Measurements from ENCODE around the gene DHRS11. TPM values are rescaled to one million over a fixed set of nuclear protein-coding genes. Genes with fewer than 3 reads are reported as not detected.

Gene DHRS11
- total RNA-seq, 1 experiment from 2014 or later, result 27.9 TPM

DNA sequence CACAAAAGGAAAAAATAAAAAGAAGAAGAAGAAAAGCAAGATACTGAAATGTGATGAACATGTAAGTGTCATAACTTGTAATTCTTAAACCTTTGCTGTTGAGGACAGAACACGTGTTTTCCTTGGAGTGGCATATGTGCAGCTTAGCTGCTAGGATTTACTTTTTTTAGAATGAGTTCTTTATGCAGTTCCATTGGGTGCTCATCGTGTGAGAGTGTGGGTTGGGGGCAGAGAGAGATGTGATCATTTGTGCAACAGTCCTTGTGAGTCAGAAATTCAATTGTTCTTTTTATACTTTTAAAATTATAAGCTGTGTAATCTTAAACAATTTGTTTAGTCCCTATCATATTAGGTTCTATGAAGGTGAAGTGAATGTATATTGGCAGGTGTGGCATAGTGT, 5.5 kb upstream of the DHRS11 start:
- no peak overlapping the region for H3K18ac ChIP-seq (ENCODE audit: insufficient read length, low read depth, low read length)
- no peak overlapping the region for H3K56ac ChIP-seq (ENCODE audit: insufficient read length, low read depth, low read length)
- Mint-ChIP-seq H3K4me1 (peaks cover 4 to 7% of the 10 kb centered on the region in 2 experiments; a peak in 3 of 4 replicates), H3K36me3 (ENCODE audit: insufficient read depth in 1 of 3, low read depth in 3 of 3) (peaks cover 9 to 65% (median 27%) of the 10 kb centered on the region in 3 experiments), H3K27me3 (ENCODE audit: low read depth) (no peaks in the 10 kb centered on the region), H3K9me3 (no peaks in the 10 kb centered on the region), H3K27ac (no peak overlapping the region), H3K4me3 (no peak overlapping the region)
- H2BK5ac ChIP-seq (ENCODE audit: insufficient read length, low read length), result no peak overlapping the region
- no peak overlapping the region for H3K9ac ChIP-seq (ENCODE audit: extremely low read depth, insufficient read length, low read length)
- H3K23me2 ChIP-seq (ENCODE audit: insufficient read length, low read depth, low read length, poor library complexity, severe bottlenecking), result no peaks in the 10 kb centered on the region
- WGBS (ENCODE audit: extremely low coverage, insufficient read length, low lambda C conversion rate), result no CpG with 5 or more reads among the region's 2 CpGs
- no peaks in the 10 kb centered on the region for H3K4me1 ChIP-seq (ENCODE audit: insufficient read depth, low read length)
- H3K27ac ChIP-seq (ENCODE audit: insufficient read length, low read depth, low read length), result no peak overlapping the region
- no peak overlapping the region for H4K91ac ChIP-seq (ENCODE audit: insufficient read length, low read depth, low read length)
- no peaks in the 10 kb centered on the region for H3K9me3 ChIP-seq (ENCODE audit: control insufficient read depth, low read depth, low read length)
- H2BK12ac ChIP-seq (ENCODE audit: insufficient read length, low read depth, low read length), result no peak overlapping the region
- H2BK20ac ChIP-seq (ENCODE audit: low read depth, low read length, poor library complexity, severe bottlenecking), result no peak overlapping the region
- no peaks in the 10 kb centered on the region for H3K79me1 ChIP-seq (ENCODE audit: insufficient read depth, low read depth, low read length, poor library complexity, severe bottlenecking)
- H3K27me3 ChIP-seq (ENCODE audit: insufficient read depth, low read length), result no peaks in the 10 kb centered on the region
- H3K79me2 ChIP-seq (ENCODE audit: insufficient read depth, low read length), result no peaks in the 10 kb centered on the region
- H3K23ac ChIP-seq (ENCODE audit: insufficient read length, low read depth, low read length), result no peak overlapping the region
- no peak overlapping the region for H3T11ph ChIP-seq (ENCODE audit: low read length)
- no peak overlapping the region for H3K14ac ChIP-seq (ENCODE audit: insufficient read depth, low read length)
- no peaks in the 10 kb centered on the region for H4K20me1 ChIP-seq (ENCODE audit: control insufficient read depth, insufficient read depth, insufficient read length)
- no peak overlapping the region for H2BK15ac ChIP-seq (ENCODE audit: low read depth, low read length)
- no peak for DNase-seq
- TF ChIP-seq CTCF (conservative IDR thresholded peaks at IDR 0.05), result no peak
- no peak overlapping the region for H2AK5ac ChIP-seq (ENCODE audit: insufficient read length, low read length)
- H3K4ac ChIP-seq (ENCODE audit: low read depth, low read length), result no peak overlapping the region
- H4K8ac ChIP-seq (replicated peaks; ENCODE audit: insufficient read length, low read depth, low read length), result no peak overlapping the region
- no peak overlapping the region for H3K4me2 ChIP-seq (ENCODE audit: insufficient read depth, insufficient read length, low read length)
- H4K5ac ChIP-seq (ENCODE audit: insufficient read length, low read depth, low read length), result no peak overlapping the region
- H2AFZ ChIP-seq (ENCODE audit: low read length), result no peak overlapping the region
- H2BK120ac ChIP-seq (ENCODE audit: low read depth, low read length, poor library complexity, severe bottlenecking), result no peak overlapping the region

All from H9 (cell line).